Coronary artery (tissue), 2 donors: Measurements from ENCODE around the gene TRAPPC3.
"Not testable (repeated sequence)": the region's sequence is repeated elsewhere in the genome, so short reads cannot be mapped to it uniquely, and the experiment has no call there.

Source experiments
- DNase-seq: peaks from one replicate; pipeline ENCODE4 v3.0.0-alpha.2; 2017; ENCODE audit warnings: low spot score
- H3K27ac ChIP-seq, 2 donors: fragments of 200-600 bp; sonication (generic); one replicate each; pipeline ENCODE4 v1.5.1; 2016 to 2019
- H3K4me3 ChIP-seq: fragments of 200-600 bp; sonication (generic); 2 replicates; pipeline ENCODE4 v1.5.1; 2016; ENCODE audit warnings: mild to moderate bottlenecking, moderate library complexity
- TF ChIP-seq, protein P1 (sequence below): fragments of 200-600 bp; sonication (generic); IDR thresholded peaks from one replicate; pipeline ENCODE4 v1.5.1; 2019; ENCODE audit warnings: antibody characterized with exemption

Gene TRAPPC3

DNA sequence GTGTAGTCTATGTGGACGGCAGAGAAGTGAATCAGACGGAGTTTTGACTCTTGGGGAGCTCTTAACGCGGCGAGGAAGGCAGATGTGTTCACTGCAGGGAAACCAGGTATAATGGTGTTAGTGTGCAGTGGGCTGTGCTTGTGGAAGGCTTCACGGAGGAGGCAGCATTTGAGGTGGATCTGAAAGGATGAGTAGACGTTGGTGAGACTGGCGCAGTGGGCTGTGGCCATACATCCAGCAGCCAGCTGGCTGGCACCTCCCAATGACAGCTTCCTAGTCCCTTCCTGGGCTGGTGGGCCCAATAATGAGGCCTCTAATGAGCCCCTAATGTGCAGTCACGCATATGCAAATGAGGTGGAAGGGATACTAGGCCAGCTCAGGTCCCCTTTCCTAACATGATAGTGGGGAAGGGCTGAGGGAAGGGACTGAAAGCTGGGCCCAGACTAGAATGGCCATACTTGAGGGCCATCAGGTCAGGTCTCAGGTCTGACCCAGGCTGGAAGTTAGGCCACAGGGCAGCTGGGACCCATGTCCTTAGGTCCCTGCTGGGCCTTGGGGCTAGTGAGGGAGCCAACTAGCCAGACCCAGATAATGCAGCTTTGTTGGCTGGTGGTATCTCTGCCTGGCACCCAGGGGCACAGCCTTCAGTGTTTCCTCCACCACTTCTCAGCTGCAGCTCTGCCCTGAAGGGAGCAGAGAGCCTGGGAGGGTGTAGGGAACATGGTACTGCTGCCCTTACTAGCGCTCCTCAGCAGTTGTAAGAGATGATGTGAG is 10.5 kb upstream of the TRAPPC3 start:
- TF ChIP-seq, protein P1, sequence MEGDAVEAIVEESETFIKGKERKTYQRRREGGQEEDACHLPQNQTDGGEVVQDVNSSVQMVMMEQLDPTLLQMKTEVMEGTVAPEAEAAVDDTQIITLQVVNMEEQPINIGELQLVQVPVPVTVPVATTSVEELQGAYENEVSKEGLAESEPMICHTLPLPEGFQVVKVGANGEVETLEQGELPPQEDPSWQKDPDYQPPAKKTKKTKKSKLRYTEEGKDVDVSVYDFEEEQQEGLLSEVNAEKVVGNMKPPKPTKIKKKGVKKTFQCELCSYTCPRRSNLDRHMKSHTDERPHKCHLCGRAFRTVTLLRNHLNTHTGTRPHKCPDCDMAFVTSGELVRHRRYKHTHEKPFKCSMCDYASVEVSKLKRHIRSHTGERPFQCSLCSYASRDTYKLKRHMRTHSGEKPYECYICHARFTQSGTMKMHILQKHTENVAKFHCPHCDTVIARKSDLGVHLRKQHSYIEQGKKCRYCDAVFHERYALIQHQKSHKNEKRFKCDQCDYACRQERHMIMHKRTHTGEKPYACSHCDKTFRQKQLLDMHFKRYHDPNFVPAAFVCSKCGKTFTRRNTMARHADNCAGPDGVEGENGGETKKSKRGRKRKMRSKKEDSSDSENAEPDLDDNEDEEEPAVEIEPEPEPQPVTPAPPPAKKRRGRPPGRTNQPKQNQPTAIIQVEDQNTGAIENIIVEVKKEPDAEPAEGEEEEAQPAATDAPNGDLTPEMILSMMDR, result no peak
- DNase-seq, result no peak
- Histone ChIP-seq H3K4me3 (peak overlapping the region; percentile 65), H3K27ac (peak overlapping the region; percentile 88 to 92)

- DNase-seq, result not testable (repeated sequence)
- peak overlapping the region; percentile 97 to 99 for H3K27ac ChIP-seq
- H3K4me3 ChIP-seq, result peak overlapping the region; percentile 99
Measured at GRCh38 chr1:36158827-36159252, 9.6 kb upstream of the TRAPPC3 start.

DNA sequence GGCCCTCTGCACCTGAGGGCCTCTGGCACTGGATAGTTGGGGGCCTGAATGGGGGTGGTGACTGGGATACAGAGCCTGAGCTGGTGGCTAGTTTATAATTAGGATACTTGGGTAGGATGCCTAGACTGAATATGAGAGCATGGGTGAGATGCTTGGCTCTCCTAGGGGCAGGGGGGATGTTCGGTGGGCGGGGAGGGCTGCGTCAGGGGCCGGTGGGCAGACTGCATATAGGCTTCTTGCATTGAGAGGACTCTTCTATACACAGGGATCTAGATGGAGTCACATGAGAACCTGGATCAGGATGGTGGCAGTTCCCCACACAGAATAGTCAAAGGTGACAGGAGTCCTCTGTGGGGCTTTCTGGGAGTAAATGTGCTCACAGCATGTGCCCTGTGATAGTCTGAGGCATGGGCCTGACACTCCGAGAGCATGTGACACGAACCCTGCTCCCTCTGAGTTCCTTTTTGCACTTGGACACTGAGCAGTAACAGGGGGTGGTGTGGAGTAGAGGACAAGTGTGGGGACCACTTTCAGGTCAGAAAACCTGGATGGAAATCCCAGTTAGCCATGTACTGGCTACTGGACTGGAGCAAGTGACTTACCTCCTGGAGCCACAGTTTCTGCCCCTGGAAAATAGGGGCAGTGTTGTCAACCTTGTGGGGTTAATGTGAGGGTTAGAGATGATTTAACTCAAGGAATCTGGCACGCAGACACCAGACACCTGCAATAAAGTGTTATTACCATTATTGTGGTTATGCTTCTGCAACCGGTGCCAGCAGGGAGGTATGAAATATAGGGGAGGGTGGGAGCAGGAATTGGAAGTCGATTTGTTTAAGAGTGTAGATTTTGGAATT is 8.9 kb upstream of the TRAPPC3 start:
- DNase-seq, result no peak
- TF ChIP-seq, protein P1, result no peak
- H3K4me3 ChIP-seq, result peak overlapping the region; percentile 99
- H3K27ac ChIP-seq, result peak overlapping the region; percentile 97 to 99

- TF ChIP-seq, protein P1, result no peak
- DNase-seq, result no peak
- Histone ChIP-seq H3K27ac (peak overlapping the region; percentile 97 to 99), H3K4me3 (peak overlapping the region; percentile 99)
Measured at GRCh38 chr1:36157115-36157903, 8.0 kb upstream of the TRAPPC3 start.

GRCh38 chr1:36156329-36157114 is 7.2 kb upstream of the TRAPPC3 start:
- Histone ChIP-seq H3K27ac (peak overlapping the region; percentile 97 to 99), H3K4me3 (peak overlapping the region; percentile 99)
- peak; percentile 84 for DNase-seq
- TF ChIP-seq, protein P1, result no peak

- Histone ChIP-seq H3K4me3 (peak within 1 kb of the TSS; percentile 99), H3K27ac (peak within 1 kb of the TSS; percentile 97 to 99)
- peak; percentile 94 for DNase-seq
- TF ChIP-seq, protein P1, result no peak
Measured at GRCh38 chr1:36155408-36156328, 6.4 kb upstream of the TRAPPC3 start, which contains the start of gene MAP7D1. MAP7D1 (plus strand) TSS chr1:36156160; CDS start chr1:36156418, 258 bp downstream.
